ENCODE results near the gene ASTN1. TPM values are rescaled to one million over a fixed set of nuclear protein-coding genes. Genes with fewer than 3 reads are reported as not detected.

ASTN1 gene
- total RNA-seq, 3 donors from 2014 or later = 0.10 to 2.2 (median 0.14) TPM

DNA sequence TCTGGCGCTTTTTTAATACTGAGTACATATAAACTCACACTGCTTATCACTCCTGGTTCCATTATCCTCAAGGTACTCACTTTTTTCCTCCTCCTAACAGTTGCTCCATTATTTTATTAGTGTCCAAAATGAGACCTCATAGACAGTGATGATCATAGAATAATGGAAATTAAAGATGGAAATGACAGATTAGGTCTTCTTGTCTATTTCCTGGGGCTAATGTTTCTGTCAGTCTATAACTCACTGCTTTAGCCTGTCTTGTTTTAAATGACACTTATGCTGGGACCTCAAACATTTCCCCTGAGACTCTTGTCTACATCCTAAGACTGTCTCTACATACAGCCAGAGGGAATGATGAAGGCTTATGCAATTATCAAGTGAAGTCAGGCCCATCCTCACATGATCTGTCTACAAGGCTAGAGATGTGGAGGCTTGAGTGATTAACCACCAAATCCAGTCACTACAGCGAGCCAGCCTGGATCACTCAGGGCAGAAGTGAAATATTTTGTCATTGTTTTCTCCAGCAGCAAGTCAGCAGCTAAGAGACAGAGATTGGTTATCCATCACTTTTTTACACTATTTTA lies 152.1 kb downstream of the ASTN1 start:
- TF ChIP-seq, protein P1, sequence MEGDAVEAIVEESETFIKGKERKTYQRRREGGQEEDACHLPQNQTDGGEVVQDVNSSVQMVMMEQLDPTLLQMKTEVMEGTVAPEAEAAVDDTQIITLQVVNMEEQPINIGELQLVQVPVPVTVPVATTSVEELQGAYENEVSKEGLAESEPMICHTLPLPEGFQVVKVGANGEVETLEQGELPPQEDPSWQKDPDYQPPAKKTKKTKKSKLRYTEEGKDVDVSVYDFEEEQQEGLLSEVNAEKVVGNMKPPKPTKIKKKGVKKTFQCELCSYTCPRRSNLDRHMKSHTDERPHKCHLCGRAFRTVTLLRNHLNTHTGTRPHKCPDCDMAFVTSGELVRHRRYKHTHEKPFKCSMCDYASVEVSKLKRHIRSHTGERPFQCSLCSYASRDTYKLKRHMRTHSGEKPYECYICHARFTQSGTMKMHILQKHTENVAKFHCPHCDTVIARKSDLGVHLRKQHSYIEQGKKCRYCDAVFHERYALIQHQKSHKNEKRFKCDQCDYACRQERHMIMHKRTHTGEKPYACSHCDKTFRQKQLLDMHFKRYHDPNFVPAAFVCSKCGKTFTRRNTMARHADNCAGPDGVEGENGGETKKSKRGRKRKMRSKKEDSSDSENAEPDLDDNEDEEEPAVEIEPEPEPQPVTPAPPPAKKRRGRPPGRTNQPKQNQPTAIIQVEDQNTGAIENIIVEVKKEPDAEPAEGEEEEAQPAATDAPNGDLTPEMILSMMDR (IDR thresholded peaks at IDR 0.05) = no peak

DNA sequence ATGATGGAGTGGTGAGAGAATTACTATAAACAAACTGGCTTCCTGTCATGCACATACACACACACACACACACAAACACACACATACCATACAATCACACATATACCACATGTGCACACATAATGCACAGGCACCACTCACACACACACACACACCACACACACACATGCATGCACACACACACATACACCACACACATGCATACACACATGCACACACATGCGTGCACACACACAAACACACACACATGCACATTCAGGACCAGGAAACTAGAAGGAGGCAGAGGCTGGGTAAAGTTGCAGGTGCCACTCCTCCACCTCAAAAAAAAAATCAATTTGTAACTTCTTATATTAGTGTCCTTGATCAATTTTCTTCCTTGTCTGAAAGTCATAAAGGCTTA lies 153.0 kb downstream of the ASTN1 start:
- no peaks in the 10 kb centered on the region for H3K36me3 ChIP-seq (ENCODE audit: low read depth)
- no peaks in the 10 kb centered on the region for H3K4me1 ChIP-seq (ENCODE audit: low read depth)
- no peak overlapping the region for H3K4me3 ChIP-seq
- TF ChIP-seq, protein P1 (IDR thresholded peaks at IDR 0.05) = no peak
- no peaks in the 10 kb centered on the region for H3K9me3 ChIP-seq
- ATAC-seq = no peak
- intact Hi-C loops (cut with DNase I, micrococcal nuclease) = no loop called here
- DNase-seq = no peak

More for the DNA sequence above, 152.1 kb downstream of the ASTN1 start:
- Histone ChIP-seq H3K4me3 (no peak overlapping the region), H3K9me3 (no peaks in the 10 kb centered on the region), H3K36me3 (ENCODE audit: low read depth) (no peaks in the 10 kb centered on the region), H3K4me1 (ENCODE audit: low read depth) (no peaks in the 10 kb centered on the region)
- ATAC-seq (no peak), DNase-seq (no peak)
- intact Hi-C loops (cut with DNase I, micrococcal nuclease) = no loop called here

DNA sequence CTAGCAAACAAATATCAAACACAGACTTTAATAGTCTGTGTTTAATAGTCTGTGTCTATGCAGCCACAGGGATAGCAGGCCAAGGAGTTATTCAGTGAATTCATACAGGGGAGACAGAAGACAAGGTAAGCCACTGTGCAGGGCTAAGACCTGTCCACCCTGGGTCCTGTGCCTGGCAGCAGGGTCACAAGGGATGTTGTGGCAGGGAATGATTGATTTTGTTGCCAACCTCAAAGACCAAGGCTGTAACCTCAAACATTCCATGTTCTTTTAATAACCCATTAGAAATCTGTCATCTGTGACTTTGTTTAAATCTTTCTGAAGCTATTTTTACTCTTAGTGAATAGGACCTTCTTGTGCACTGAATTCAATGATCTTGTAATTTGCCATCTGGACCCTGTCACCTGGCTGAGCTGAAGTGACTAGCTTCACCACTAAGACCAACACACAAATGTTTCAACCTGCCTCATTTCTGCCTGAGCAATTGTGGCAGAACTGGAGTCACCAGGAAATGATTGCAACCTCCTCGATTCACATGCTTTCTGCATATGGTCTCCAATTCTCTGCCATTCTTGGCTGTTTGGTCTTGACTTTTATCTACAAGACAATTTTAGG lies 154.2 kb downstream of the ASTN1 start:
- TF ChIP-seq, protein P1 (IDR thresholded peaks at IDR 0.05) = no peak
- intact Hi-C loops (cut with DNase I, micrococcal nuclease) = no loop called here
- no peaks in the 10 kb centered on the region for H3K4me1 ChIP-seq (ENCODE audit: low read depth)

DNA sequence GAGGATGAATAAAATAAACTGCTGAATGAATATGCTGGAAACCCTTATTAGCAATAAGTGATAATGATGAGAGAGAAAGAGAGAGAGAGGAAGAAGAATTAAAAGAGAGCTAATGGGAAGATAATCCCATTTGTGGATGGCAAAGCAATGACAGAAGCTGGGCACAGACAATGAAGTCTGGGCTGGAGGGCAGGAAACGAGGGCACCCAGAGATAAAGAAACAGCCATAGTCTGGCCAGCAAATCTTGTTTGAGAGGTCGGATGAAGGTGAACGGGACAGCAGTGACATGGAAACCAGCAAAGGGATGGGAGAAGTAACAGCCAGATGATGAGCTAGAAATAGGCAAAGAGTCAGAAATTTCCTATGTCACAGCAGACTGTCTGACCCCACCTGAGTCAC lies 155.9 kb downstream of the ASTN1 start:
- Histone ChIP-seq H3K9me3 (no peaks in the 10 kb centered on the region), H3K36me3 (ENCODE audit: low read depth) (no peaks in the 10 kb centered on the region), H3K4me3 (no peak overlapping the region), H3K4me1 (ENCODE audit: low read depth) (no peaks in the 10 kb centered on the region)
- TF ChIP-seq, protein P1 (IDR thresholded peaks at IDR 0.05) = no peak
- intact Hi-C loops (cut with DNase I, micrococcal nuclease) = no loop called here
- DNase-seq = no peak
- ATAC-seq = no peak

More for the DNA sequence above, 154.2 kb downstream of the ASTN1 start:
- no peaks in the 10 kb centered on the region for H3K36me3 ChIP-seq (ENCODE audit: low read depth)
- no peak overlapping the region for H3K4me3 ChIP-seq
- DNase-seq (no peak), ATAC-seq (no peak)
- no peaks in the 10 kb centered on the region for H3K9me3 ChIP-seq

GRCh38 chr1:177007437-177008161 lies 156.9 kb downstream of the ASTN1 start:
- H3K9me3 ChIP-seq = no peaks in the 10 kb centered on the region
- TF ChIP-seq, protein P1 (IDR thresholded peaks at IDR 0.05) = no peak
- intact Hi-C loops (cut with DNase I, micrococcal nuclease) = no loop called here
- no peak overlapping the region for H3K4me3 ChIP-seq
- no peak for ATAC-seq
- DNase-seq = no peak
- no peaks in the 10 kb centered on the region for H3K36me3 ChIP-seq (ENCODE audit: low read depth)
- no peaks in the 10 kb centered on the region for H3K4me1 ChIP-seq (ENCODE audit: low read depth)

All from mucosa of descending colon (tissue), 3 donors.